GM18951 (cell line): ENCODE measurements around the gene EPB41L4B.

ENCODE experiments used
- POLR2A ChIP-seq: IDR thresholded peaks from 4 replicates; pipeline ENCODE4 v1.6.1; 2011; ENCODE audit warnings: mild to moderate bottlenecking; ENCODE audit not compliant: insufficient read length, insufficient read depth; ENCODE audit errors: extremely low read depth
- in situ Hi-C: fragments of 300-500 bp; cut with MboI; formaldehyde crosslinking; loops from one replicate; pipeline ENCODE4 v1.12.0; 2022; ENCODE audit warnings: low sequenced_read_pairs, mixed read lengths, inconsistent platforms; ENCODE audit not compliant: unreplicated experiment

The EPB41L4B gene

DNA sequence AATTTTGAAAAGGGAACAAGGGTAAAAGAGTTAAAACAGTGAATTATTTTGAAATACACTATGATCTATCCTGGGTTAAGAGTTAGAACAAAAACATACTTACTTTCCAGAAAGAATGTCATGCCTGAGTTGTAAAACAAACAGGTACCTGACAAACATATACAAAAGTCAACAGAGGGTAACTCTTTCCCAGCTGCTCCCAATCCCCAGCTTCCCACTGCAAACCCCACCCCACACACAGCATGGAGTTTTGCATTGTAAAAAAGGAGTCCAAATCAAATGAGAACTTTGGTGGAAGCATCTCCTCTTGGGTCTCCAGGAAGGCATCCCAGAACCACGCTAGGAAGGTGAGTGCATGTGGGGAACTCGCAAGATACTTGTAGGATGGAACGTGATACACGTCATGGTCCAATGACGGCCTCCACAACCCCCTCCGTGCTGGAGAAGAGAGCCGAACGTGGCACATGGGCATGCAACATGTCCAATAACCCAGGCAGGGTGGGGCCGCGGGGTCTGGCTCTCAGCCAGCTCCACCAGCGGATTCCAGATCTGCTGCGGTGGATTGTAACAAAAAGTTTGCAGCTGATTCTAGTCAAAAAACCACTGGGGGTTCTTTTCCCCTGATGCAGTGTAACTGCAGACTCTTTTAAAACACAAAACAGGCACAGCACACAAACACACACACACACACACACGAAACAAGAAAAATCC, 55.8 kb downstream of the EPB41L4B start:
- in situ Hi-C loops, result no loop called here
- no peak for TF ChIP-seq POLR2A

DNA sequence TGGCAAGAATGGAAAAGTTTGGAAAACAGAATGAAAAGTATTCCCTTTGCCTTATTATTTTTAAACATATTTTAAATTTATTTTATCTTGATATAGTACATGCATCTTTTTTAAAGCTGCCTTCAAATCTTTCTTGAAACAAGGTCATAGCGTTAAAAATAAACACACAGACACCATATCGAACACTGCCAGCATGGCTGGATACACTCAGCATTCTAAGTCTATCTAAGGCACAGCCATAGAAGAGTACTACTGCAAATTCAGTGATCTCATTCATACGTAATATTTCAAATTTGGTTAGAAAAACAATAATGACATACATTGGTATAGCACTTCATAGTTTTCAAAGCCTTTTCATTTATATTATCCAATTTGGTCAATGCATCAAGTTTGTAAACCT, 57.5 kb downstream of the EPB41L4B start:
- in situ Hi-C loops, result no loop called here
- TF ChIP-seq POLR2A, result no peak

DNA sequence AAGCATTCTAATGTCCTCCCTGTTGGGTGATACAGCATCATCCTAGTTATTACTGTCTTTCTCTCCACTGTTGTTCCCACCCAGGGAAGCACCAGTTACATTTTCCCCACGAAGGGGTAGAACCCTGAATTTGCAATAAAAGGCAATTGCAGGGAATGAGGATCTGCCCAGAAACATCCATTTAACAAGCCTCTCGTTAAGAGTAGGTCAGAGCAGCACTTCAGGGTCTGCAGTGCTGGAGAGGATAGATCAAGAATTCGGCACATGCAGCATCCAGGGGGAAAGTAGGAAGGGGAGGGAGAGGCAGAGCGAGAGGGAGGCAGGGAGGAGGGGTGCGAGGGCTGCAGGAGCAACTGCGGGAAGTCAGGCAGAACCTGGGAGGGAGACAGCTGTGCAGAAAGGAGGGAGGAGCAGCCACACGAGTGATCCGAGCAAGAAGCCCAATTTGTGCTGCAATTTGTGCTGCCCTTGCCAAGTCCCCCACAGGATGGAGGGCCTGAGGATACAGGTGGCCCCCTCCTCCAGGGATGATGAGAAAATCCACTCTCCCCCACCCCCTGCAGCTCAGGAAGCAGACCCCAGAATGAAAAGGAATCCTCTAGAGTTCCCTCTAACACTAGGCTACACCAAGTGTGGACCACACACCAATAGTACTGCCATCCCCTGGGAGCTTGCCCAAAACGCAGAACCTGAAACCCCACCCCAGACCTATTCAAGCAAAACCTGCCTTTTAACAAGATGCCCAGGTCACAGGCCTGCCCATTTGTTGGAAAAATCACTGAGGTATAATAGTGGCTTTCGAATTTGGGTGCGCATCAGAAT, 62.2 kb downstream of the EPB41L4B start:
- TF ChIP-seq POLR2A, result no peak
- in situ Hi-C loops, result no loop called here

DNA sequence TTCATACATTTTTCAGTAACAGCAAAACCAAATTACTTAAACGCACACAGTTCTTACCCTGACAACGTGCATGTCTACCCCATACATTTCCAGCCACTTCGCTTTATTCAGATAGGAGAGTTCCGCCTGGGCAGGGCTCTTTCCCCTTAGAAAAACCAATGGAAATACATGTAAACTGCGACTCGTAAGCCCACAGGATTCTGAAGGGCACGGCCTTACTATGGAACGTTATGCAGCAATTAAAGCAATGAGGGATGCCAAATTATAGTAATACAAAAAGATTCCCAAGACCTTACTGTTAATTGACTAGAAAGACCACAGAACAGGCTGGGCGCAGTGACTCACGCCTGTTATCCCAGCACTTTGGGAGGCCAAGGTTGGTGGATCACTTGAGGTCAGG, 64.5 kb downstream of the EPB41L4B start:
- in situ Hi-C loops, result no loop called here

DNA sequence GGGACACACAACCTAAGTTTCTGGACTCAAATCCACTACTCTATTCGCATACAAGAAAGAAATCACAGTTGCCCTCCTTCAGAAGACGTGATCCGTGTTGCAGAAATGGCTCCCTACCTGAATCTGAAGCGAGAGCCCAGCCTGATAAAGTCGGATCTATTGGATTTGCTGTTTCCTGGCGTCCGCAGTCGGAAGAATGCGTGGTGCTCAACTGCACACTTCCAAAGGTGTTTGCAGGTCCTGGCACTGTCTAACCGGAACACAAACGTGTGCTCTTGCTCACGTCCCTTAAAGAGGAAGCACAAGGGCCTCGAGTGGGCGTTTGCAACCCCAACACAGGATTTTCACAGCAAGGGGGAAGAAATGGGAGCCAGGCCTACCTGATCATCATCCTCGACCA, 65.5 kb downstream of the EPB41L4B start:
- in situ Hi-C loops, result no loop called here
- TF ChIP-seq POLR2A, result no peak

More for the DNA sequence above, 64.5 kb downstream of the EPB41L4B start:
- TF ChIP-seq POLR2A, result no peak

DNA sequence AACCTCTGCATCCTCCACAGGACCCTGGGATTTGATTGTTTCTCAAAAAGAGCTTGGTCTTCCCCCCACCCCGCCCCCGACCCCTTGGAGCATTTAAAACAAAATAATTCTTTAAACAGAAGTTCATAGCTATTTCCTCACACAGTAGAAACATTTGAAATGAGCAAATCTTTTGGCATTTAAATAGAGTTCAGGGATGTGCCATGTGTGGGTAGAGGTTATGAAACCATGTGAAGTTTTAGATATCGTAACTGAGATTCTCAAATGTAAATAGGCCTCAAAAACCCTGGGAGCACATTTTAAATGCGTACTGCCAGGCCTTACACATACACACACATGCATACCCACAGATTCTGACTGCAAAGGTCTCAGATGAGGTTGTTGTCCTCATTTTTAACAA, 66.5 kb downstream of the EPB41L4B start:
- in situ Hi-C loops, result no loop called here
- no peak for TF ChIP-seq POLR2A

DNA sequence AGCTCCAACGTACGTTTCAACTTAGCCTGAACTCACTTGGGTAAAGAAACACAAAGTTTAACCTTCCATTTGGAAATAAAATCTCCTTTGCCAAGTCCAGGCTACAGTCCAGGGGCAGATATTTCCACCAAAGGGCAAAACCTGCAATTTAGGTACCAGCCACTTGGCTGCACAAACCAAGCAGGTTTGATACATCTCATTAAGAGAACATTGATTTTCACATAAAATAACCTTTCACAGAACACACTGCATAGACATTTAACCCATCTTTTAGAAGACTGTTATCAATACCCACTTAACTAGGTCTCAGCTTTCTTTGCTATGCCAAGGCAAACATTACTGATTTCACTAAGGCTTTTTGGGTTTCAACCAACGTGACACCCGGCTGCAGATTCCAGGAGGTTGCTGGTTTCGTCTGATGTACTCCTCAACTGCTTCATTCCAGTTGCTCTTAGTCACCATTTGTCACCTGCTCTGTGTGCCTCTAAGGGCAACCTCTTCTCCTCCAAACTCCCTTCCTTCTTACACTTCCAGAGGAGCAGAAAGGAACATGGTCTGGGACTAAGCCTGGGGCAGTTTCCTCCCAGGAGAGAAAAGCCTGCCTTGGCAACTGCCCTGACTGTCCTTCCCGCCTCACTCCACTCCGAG, 67.1 kb downstream of the EPB41L4B start:
- TF ChIP-seq POLR2A, result no peak

DNA sequence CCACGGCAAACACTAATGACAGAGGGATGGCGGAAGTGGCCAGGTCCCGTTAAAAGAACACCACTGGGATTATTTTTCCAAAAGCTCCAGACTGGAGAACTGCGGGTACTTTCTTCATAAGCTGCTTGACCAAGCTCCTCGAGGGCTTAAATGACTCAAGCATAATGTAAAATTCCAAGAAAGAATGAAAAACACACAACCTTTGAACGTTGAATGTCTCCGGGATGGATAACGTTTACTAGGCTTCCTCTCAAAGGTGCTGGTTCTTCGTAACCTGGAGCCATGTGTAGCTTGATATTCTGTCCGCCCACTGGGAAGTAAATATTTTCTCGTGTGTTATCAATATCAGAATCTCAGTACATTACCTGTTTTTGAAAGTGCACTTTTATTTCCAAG, 67.6 kb downstream of the EPB41L4B start:
- TF ChIP-seq POLR2A, result no peak
- in situ Hi-C loops, result no loop called here

More for the DNA sequence above, 67.1 kb downstream of the EPB41L4B start:
- in situ Hi-C loops, result no loop called here

DNA sequence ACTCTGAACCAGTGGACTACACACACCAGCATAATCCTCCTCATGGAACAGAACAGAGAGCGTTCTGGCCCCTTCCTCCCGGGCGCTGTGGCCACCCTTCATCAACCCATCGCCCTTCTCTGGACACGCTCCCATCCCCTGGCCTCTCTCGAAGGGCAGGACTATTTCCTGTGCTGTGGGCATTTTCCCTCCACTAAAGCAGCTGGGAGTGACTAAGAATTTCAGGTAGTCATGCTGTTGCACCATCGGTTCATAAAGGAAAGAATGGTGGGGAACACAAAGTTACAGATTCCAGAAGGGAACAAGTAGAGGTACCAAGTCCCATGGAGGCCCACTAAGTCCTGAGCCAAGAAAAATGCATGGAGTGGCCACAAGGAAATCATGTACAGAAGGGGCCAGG, 68.6 kb downstream of the EPB41L4B start:
- in situ Hi-C loops, result no loop called here
- TF ChIP-seq POLR2A, result no peak

DNA sequence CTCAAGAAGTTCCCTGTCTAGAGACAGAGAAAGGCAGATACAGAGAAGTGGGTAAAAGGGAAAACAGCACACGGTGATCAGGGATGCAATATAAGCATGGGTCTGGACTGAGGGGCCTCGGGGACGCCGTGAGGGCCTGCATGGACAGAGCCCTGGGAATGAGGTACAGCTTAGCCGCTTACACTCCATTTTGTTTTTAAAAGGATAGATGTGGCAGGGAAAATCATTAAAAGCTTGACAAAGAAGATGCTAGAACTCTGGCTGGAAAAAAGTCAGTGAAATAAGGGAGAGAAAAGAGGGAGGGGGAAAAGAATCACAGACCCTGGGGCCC, 69.1 kb downstream of the EPB41L4B start:
- in situ Hi-C loops, result no loop called here
- no peak for TF ChIP-seq POLR2A

DNA sequence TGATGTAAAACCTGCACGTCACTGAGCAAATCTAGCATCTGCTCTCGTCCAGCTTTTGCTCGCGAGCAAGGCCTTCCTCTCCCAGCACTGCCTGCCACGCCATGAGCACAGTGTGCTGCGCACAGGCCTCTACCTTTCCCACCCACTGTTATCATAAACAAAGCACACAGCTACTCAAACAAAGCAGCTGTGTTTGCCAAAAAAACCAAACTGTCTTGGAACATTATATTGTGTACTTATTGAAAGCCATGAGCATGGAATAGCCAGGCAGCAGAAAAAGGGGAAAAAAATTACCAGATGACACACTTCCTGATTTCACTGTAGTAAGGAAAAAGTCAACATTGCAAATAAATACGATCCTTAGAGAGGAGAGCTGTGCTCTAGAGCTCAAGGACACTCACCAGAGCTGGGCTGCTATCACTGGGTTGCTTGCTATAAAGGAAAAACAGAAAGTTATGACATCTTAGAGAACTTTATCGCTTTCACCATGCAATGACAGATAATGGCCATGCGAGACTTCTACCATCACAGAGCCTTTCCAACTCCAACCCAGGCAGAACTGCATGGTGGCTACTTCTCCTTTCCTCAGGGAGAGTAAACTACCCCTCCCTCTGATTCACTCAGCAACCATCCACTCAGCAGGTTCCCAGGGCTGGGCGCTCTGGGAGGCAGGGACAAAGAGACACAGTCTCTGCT, 69.6 kb downstream of the EPB41L4B start:
- in situ Hi-C loops, result no loop called here
- no peak for TF ChIP-seq POLR2A

DNA sequence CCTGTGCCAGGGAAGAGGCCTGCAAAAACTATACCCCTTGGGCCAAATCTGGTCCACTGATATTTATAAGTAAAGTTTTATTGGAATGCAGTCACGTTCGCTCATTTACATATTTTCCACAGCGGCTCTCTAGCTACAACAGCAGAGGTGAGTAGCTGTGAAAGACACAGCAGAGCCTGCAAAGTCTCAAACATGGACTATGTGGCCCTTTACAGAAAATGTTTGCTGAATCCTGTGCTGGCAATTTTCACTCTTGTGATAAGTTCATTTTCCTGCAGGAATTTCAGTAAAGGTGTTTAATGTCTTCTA, 70.1 kb downstream of the EPB41L4B start:
- no peak for TF ChIP-seq POLR2A
- in situ Hi-C loops, result no loop called here

DNA sequence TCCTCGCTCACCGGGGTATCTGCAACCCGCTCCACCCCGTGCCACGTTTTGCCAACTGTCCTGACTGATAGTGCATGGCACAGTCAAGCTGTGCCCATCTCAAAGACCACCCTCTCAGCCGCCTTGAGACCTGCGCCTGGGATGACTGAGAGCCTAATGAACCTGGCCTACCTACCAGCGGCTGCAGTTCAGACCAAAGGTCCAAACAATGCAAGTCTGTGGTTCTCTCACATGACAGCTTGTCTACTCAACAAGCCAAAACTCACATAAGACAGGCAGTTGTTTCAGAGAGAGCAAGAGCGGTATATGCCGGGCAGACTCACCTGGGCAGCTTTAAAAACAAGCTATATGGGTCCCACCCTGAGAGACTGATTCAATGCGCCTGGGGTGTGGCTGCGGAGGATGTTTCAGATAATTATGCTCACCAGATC, 70.5 kb downstream of the EPB41L4B start:
- in situ Hi-C loops, result no loop called here
- TF ChIP-seq POLR2A, result no peak

DNA sequence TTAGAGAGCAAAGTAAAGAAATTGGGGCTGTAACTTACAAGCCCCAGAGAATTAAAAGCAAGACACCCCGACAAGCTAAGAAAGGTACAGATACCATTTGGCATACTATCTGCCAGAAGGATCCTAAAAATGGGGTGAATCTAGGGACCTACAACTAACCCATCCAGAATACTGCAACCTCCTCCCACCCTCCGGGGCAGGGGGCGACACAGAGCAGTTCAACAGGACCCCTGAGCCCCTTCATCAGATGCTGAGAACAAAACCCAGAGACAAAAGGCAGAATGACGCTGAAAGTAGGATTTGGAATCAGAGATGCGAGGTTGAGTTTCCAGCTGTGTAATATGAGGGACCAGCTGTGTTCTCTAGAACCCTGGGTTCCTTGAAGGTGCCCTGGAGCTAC, 71.2 kb downstream of the EPB41L4B start:
- no peak for TF ChIP-seq POLR2A
- in situ Hi-C loops, result no loop called here

DNA sequence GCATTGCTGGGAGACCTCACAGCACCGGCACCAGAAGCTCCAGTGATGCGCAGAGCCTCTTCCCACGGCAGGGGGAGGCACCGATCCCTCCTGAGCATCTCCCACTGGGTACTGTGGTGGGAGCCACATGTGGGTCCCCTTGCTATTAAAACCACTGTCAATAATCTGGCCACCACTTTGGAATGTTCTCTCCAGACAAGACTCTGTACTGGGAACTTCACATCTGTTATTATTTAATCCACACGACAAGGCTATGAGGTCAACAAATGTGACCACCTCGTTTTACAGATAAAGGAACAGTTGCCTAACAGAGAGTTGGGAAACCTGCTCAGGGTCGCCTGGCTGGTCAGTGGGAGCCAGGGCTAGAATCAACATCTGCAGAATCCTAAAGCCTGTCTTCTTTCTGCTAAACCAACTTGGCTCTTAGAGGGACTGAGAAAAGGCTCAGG, 72.7 kb downstream of the EPB41L4B start:
- in situ Hi-C loops, result no loop called here
- no peak for TF ChIP-seq POLR2A
